Tibial nerve (tissue), 4 donors: ENCODE measurements around the gene SPTB. TPM values are rescaled to one million over a fixed set of nuclear protein-coding genes. Genes with fewer than 3 reads are reported as not detected.

ENCODE experiments used
- DNase-seq, 2 donors: peaks; one replicate each; pipeline ENCODE4 v3.0.0-alpha.2; 2019; ENCODE audit warnings: low spot score in 2 of 2
- H3K27ac ChIP-seq, 4 donors: fragments of 200-600 bp; sonication (generic) in 3 of 4; one replicate each; pipeline ENCODE4 v1.5.1; 2017 to 2019; ENCODE audit warnings: mild to moderate bottlenecking in 1 of 4
- H3K27me3 ChIP-seq, 2 donors: fragments of 200-600 bp; sonication (generic) in 1 of 2; one replicate each; pipeline versions ENCODE4 v1.5.1 to v1.6.0; 2017 to 2019
- H3K36me3 ChIP-seq, 3 donors: fragments of 200-600 bp; sonication (generic); one replicate each; pipeline ENCODE4 v1.5.1; 2018 to 2019
- H3K4me1 ChIP-seq, 4 donors: fragments of 200-600 bp; sonication (generic) in 3 of 4; one replicate each; pipeline ENCODE4 v1.5.1; 2017 to 2019
- H3K4me3 ChIP-seq, 4 donors: fragments of 200-600 bp; sonication (generic) in 3 of 4; one replicate each; pipeline ENCODE4 v1.5.1; 2017 to 2019; ENCODE audit warnings: mild to moderate bottlenecking in 1 of 4, moderate library complexity in 1 of 4
- H3K9me3 ChIP-seq, 4 donors: fragments of 200-600 bp; sonication (generic) in 3 of 4; one replicate each; pipeline ENCODE4 v1.5.1; 2017 to 2019
- CTCF ChIP-seq, 5 experiments: fragments of 200-600 bp in 3 of 5; fragments of 450-650 bp in 2 of 5; sonication (generic) in 3 of 5; IDR thresholded peaks; one replicate each; pipeline ENCODE4 v1.5.1; 2016 to 2019; ENCODE audit warnings: antibody characterized with exemption in 5 of 5, mild to moderate bottlenecking in 3 of 5, moderate library complexity in 2 of 5
- EP300 ChIP-seq, 2 donors: sonication (generic); formaldehyde crosslinking; IDR thresholded peaks; one replicate each; pipeline ENCODE4 v1.6.1; 2017; ENCODE audit warnings: antibody characterized with exemption in 2 of 2, mild to moderate bottlenecking in 1 of 2
- POLR2A ChIP-seq, 2 donors: fragments of 450-650 bp; IDR thresholded peaks; one replicate each; pipeline ENCODE4 v1.6.1; 2017; ENCODE audit warnings: antibody characterized with exemption in 2 of 2, mild to moderate bottlenecking in 2 of 2, moderate library complexity in 2 of 2
- WGBS, 2 donors: methylation state at CpG; one replicate each; pipeline ENCODE4 v1.1.5; 2018; 5-methylcytosine and 5-hydroxymethylcytosine counted together
- total RNA-seq, 4 donors: library from RNA; depleted of rRNA; stranded (reverse); fragments of >200 nt; gene quantifications; one replicate each; pipeline ENCODE4 v1.1.0, GENCODE V29; 2016

Gene SPTB
- total RNA-seq, 4 donors from 2014 or later = 4.5 to 12.6 (median 9.2) TPM

DNA sequence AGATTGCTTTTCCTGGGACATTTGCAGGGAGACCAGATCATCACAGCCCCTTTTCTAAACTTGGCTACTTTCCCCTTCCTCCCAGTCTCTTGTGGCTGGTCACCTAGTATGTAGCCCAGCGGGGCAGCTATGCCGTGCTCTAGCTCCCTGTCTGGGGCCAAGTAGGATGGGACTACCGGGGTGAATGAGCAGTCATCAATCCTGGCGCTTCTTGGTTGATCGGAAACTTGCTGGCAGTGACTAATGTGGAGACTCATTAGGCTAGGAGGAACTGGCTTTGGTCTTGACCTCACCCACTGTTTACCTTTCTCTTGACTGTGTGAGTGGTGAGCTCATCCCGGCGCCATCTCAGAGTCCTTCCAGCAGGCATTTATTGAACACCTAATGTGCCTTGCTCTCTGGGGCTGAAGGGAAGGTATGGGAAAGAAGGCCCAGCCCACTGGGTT, 159.6 kb downstream of the SPTB start:
- no peaks in the 10 kb centered on the region for H3K36me3 ChIP-seq
- H3K27me3 ChIP-seq = no peaks in the 10 kb centered on the region
- H3K4me3 ChIP-seq = no peak overlapping the region
- WGBS, 2 donors = 37 to 64% methylated on average over 7 of the region's 7 CpGs
- H3K9me3 ChIP-seq = no peaks in the 10 kb centered on the region
- TF ChIP-seq EP300 (IDR thresholded peaks at IDR 0.05) (no peak), CTCF (IDR thresholded peaks at IDR 0.05) (no peak), POLR2A (IDR thresholded peaks at IDR 0.05) (no peak)
- H3K27ac ChIP-seq = peak overlapping the region; percentile 24 to 93 (median 84)
- H3K4me1 ChIP-seq = peaks cover 0 to 98% (median 77%) of the 10 kb centered on the region in 4 donors
- DNase-seq = no peak

DNA sequence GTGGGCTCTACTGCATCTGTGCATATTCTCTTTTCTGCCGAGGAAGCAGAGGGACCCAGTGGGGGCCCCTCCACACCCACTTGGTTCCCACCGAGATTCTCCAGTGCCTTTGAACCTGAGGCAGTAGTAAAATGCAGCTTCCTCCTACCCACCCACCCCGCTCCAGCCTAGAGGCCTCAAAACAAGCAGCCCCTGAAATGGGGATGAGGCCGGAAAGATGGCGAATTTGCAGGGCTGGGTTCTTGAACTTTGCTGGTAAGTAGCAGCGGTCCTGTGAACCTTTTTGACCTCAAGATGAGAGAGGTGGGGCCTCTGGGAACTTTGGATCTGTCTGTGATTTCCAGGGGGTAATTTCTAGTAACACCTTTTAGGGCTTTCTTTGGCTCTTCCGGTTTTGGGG, 160.1 kb downstream of the SPTB start:
- DNase-seq = no peak
- TF ChIP-seq EP300 (IDR thresholded peaks at IDR 0.05) (no peak), POLR2A (IDR thresholded peaks at IDR 0.05) (no peak), CTCF (IDR thresholded peaks at IDR 0.05) (no peak)
- peaks cover 0 to 98% (median 72%) of the 10 kb centered on the region in 4 donors for H3K4me1 ChIP-seq
- 51% methylated on average over 7 of the region's 7 CpGs for WGBS, 2 donors
- H3K36me3 ChIP-seq = no peaks in the 10 kb centered on the region
- no peaks in the 10 kb centered on the region for H3K27me3 ChIP-seq
- H3K9me3 ChIP-seq = no peaks in the 10 kb centered on the region
- no peak overlapping the region for H3K4me3 ChIP-seq
- peak overlapping the region; percentile 63 to 93 (median 84) for H3K27ac ChIP-seq

DNA sequence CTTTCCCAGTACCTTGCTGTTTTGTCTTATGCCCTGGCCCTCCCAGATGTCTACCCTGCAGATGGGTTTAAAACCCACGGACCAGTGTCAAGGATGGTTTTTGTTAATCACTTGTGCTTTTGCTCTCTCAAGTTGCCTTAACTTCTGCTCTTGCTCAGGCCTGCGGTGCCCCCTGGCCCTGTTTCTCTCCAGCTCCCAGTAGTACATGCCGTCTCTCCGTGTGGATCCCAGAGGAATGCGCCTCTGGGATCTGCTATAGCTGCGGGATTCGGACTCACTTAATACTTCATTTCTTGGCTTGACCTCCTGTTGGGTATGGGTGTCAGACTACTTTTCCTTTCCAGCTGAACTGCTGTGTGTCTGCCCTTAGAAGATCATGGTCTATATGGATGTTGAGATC, 160.9 kb downstream of the SPTB start:
- TF ChIP-seq EP300 (IDR thresholded peaks at IDR 0.05) (peak in 1 of 2 donors; percentile 27), POLR2A (IDR thresholded peaks at IDR 0.05) (no peak), CTCF (IDR thresholded peaks at IDR 0.05) (no peak)
- Histone ChIP-seq H3K36me3 (no peaks in the 10 kb centered on the region), H3K9me3 (peaks cover 0 to 6% (median 0%) of the 10 kb centered on the region in 4 donors), H3K4me3 (no peak overlapping the region), H3K4me1 (peaks cover 0 to 90% (median 64%) of the 10 kb centered on the region in 4 donors), H3K27ac (peak overlapping the region; percentile 63 to 93 (median 82)), H3K27me3 (no peaks in the 10 kb centered on the region)
- 56 to 57% methylated on average over 7 of the region's 7 CpGs for WGBS, 2 donors
- DNase-seq = no peak

DNA sequence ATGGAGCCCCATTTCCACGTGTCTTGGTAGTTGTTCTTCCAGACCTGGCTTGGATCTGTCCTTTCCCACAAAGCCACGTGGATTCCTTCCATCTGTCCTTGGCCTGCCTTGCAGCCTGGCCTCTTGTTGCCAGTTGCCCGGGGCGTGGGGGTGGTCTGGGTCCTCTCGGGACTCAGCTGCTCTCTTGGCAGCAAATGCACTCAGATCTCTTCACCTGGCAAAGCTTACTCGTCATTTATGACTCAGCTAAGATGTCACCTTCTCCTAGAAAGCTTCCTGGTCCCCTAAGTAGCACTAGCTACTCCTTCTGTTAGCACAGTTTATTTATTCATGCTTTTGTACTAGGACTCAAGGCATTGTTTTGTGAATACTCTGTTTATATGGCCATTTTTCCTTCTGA, 161.8 kb downstream of the SPTB start:
- 24 to 32% methylated on average over 6 of the region's 6 CpGs for WGBS, 2 donors
- Histone ChIP-seq H3K4me3 (no peak overlapping the region), H3K9me3 (peaks cover 0 to 14% (median 3%) of the 10 kb centered on the region in 4 donors), H3K36me3 (no peaks in the 10 kb centered on the region), H3K27ac (peak overlapping the region; percentile 63 to 93 (median 82)), H3K27me3 (no peaks in the 10 kb centered on the region), H3K4me1 (peaks cover 0 to 81% (median 57%) of the 10 kb centered on the region in 4 donors)
- no peak for DNase-seq
- no peak for TF ChIP-seq CTCF (IDR thresholded peaks at IDR 0.05)
- TF ChIP-seq POLR2A (IDR thresholded peaks at IDR 0.05) = no peak
- TF ChIP-seq EP300 (IDR thresholded peaks at IDR 0.05) = peak in 1 of 2 donors; percentile 5

- DNase-seq = no peak
- 22 to 31% methylated on average over 17 to 22 of the region's 22 CpGs for WGBS, 2 donors
- peak overlapping the region; percentile 70 to 93 (median 85) for H3K27ac ChIP-seq
- H3K27me3 ChIP-seq = no peaks in the 10 kb centered on the region
- peak overlapping the region; percentile 24 to 48 (median 34) for H3K4me3 ChIP-seq
- peaks cover 0 to 18% (median 3%) of the 10 kb centered on the region in 4 donors for H3K9me3 ChIP-seq
- TF ChIP-seq EP300 (IDR thresholded peaks at IDR 0.05) (peak in 1 of 2 donors; percentile 61), CTCF (IDR thresholded peaks at IDR 0.05) (no peak)
- H3K36me3 ChIP-seq = no peaks in the 10 kb centered on the region
- H3K4me1 ChIP-seq = peaks cover 0 to 70% (median 41%) of the 10 kb centered on the region in 4 donors
These were observed 163.9 kb downstream of the SPTB start for GRCh38 chr14:64715628-64716412.
